GM19452 (cell line): Measurements from ENCODE around the gene LEFTY1.
"Not testable (repeated sequence)": the region's sequence is repeated elsewhere in the genome, so short reads cannot be mapped to it uniquely, and the experiment has no call there.

Source experiments
- ATAC-seq: cut with Tn5 transposase; IDR thresholded peaks from one replicate; pipeline ENCODE4 v1.9.1; 2021; ENCODE audit not compliant: unreplicated experiment

LEFTY1 gene

DNA sequence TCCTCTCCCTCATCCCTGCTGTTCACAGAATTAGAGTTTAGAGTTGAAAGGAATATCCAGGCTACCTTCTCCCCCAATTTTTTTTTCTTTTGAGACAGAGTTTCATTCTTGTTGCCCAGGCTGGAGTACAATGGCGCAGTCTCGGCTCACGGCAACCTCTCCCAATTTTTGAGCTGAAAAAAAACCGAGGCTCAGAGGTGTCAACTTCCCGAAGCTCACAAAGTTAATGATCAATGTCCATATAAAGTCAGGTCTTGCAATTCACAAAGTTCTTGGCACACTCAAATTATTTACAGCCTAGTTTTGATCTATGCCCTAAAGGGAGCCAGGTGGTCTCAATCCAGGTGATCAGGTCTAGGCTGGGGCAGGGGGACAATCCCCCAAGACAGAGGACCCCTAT lies 797 bp upstream of the LEFTY1 start:
- no peak for ATAC-seq

DNA sequence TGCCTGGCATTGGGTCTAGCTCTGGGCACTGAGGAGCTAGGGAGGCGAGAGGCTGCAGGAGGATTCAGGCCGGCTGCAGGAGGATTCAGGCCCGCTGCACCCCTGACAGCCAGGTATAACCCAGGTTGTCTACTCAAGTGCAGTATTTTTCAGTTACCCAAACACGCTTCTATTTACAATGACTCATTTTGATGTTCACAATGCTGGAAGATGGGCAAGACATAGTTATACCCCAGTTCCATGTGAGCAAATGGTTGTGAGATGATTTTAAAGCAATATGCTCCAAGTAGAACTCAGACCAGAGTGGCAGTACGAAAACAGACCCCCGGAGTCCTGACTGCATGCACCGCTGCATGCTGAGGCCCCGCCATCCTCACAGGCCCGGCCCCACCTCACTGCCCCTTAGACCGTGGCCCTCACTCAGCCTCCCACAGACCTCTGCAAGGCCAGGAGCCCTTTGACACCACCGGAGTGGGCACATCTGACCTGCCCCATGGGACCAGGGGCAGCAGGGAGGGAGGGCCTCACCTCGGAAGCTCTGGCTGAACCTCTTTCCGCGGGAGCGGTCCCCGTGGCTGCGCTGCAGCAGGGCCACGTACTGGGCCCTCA lies 553 bp downstream of the LEFTY1 start:
- no peak for ATAC-seq

DNA sequence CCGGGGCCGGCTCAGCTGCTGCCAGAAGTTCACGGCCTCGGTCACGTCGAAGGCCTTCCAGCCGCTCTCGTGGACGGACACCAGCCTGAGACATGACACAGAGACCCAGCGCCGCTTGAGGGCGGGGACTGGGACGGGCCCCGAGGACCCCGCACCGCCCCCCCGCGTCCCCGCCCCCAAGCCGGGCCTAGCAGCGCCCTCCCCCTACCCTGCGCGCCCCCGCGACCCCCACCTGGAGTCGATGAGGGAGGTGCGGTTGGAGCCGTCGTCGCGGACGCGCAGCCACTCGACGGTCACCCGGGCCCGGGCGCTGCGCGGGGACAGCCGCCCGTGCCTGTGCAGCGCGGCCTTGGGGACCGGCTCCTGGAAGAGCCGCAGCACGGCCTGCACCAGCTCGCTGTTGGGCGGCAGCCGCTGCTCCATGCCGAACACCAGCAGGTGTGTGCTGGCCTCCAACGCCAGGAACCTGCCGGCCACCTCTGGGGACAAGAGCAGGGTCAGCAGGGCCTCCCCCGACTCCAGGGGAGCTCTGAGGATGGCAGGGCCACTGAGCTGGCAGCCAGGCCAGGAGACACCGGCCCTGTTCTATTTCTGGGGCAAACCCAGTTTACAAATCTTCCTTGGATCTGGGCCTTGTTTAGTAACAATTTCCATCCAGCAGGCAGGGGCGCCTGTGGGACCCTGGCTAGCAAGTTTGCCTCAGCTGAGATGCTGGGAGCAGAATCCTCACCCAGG lies 1.2 kb downstream of the LEFTY1 start:
- ATAC-seq = not testable (repeated sequence)

DNA sequence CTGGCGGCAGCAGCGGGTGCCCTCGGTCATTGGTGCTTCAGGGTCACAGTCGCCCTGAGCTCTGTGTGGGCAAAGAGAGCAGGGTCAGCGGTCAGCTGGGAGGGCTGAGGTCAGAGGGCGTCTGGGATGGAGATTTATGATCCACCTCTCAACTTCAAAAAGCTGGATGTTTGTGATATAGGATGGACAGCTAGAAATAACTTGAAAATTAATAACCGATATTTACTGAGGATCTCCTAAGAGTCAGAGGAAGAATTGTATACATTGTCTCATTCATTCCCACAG lies 2.0 kb downstream of the LEFTY1 start:
- no peak for ATAC-seq

DNA sequence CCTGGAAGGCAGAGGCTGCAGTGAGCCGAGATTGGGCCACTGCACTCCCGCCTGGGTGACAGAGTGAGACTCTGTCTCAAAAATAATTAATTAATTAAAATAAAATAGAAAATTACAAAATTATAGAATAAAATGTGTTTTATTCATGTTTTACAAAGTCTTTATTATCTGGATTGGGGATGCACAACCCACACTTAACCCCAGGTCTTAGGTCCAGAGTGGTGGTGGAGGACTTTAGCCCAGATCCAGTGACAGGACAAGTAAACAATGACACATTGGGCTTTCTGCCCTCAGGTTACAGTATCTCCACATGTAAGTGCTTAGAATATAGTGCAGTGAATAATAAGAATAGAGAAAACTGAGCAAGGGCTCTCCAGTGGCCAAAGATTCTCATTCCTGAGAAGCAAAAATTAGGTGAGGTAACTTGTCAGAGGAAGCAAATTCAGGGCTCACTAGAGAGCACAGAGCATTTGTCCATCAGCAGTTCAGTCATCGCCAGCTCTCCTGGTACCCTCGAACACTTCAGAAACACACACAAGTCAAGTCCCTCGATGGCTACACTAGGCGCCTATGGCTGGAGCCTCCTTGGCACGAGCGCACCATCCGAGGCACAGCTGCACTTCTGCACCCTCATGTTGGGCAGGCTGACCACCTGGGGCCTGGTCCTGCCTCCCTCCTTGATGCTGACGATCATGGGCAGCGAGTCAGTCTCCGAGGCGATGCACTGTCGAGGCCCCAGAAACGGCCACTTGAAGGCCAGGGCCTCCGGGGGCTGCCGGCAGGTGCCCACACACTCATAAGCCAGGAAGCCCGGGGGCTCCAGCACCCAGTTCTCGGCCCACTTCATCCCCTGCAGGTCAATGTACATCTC lies 2.6 kb downstream of the LEFTY1 start:
- ATAC-seq = no peak

DNA sequence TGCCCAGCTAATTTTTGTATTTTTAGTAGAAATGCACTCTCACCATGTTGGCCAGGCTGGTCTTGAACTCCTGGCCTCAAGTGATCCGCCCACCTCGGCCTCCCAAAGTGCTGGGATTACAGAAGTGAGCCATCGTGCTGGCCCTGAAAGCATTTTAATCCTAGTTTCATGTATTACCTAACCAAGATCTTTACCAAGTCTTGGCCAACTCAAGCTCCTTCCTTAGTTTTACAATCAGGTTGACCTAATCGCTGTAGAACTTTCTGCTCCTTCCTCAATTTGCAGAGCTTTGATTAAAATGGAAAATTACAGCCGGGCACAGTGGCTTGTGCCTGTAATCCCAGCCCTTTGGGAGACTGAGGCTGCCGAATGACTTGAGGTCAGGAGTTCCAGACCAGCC lies 3.6 kb downstream of the LEFTY1 start:
- ATAC-seq = no peak

DNA sequence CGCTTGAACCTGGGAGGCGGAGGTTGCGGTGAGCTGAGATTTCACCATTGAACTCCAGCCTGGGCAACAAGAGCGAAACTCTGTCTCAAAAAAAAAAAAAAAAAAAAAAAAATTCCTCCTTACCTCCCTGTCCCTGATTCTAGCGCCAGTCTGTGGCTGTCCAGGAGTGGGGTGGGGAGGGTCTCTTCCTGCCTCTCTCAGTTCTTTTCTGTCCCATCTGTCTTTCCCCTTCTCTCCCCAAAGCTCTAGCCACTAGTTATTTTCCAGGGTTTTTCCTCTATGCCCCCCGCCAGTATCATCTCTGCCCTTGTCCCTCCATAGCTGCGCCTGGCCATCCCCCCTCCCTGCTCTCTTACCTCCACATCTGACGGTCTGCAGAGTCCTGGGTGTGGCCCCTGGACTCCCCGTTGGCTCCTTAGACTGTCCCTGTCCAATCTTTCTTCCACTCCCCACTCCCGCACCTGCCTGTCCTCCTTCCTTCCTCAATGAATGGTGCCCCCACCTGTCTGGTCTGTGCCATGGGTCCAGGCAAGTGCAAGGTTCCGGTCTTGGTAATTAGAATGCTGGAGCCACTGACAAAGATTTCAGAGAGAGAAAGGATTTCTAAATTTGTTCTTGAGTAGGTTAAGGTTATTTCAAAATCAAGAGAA lies 5.2 kb downstream of the LEFTY1 start:
- no peak for ATAC-seq

DNA sequence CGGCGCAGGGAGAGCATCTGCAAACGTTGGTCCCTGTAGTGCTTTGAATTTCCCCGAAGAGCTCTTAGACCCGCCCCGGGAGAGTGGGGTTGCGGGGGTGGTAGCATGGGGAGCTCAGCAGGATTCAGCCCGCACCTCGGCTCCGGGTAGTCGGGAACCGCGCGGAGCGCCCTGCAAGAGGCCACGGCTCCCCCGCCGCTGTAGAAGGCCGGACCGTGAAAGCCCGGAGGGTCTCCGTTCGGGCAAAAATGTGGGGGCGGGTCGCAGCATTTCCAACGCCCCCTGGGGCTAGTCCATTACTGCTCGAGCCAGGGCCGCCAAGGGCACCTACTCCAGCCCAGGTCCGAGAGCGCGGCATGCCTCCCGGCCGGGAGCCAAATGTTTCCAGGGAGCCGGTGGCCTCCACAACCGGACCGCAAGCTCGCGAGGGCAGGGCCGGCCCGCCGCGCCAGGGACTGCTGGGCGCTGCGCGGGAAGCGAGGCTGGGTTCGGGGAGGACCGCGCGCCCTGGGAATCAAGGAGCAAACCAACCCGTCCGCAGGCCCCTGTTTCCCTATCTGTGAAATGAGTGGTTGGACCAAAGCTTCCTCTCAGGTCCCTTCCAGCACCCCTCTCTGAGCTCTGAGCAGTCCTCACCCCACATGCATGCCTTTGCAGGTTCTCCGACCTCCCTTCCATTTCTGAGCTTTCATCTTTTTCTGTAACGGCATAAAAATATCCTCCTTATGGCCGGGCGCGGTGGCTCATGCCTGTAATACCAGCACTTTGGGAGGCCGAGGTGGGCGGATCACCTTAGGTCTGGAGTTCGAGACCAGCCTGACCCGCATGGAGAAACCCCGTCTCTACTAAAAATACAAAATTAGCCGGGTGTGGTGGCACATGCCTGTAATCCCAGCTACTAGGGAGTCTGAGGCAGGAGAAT lies 6.0 kb downstream of the LEFTY1 start:
- peak; percentile 26 for ATAC-seq

DNA sequence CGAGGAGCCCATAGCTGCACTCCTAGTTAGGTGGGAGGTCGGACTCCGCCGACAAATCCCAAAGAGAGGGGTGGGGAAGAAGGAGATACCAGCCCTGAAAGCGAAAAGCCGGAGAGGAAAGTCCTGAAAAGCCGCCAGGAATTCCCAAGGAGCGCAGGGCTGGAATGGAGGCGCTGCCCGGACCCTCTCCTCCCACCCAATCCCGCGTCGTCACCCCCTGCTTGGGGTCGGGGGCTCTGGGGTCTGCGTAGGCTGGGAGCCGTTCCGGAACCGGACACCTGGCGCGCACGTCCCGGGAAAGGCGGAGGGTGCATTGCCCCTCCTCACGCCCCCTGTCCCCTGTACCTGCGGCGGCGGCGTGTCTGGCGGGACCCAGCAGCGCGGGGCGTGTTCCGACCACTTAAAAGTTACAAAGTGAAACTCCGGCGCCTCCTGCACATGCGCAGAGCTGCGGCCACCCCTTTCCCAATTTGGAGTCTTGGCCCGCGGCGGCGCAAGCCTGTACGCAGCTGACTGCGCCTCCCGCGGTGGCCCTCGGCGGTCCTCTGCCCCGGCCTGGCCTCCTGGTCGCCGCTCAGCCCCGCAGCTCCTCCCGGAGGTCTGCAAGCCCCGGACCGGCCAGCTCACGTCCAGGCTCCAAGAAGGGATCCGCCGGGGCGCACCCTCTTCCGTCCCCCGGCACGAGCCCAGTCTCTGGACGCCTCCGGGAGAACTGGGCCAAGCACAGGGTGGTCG lies 6.8 kb downstream of the LEFTY1 start, which contains the start of gene TMEM63A:
Gene TMEM63A, minus strand, starts transcription at position 422 of the 735 bp plus-strand sequence. CDS start 4,800 bp downstream, outside the sequence.
- ATAC-seq = peak; percentile 70

DNA sequence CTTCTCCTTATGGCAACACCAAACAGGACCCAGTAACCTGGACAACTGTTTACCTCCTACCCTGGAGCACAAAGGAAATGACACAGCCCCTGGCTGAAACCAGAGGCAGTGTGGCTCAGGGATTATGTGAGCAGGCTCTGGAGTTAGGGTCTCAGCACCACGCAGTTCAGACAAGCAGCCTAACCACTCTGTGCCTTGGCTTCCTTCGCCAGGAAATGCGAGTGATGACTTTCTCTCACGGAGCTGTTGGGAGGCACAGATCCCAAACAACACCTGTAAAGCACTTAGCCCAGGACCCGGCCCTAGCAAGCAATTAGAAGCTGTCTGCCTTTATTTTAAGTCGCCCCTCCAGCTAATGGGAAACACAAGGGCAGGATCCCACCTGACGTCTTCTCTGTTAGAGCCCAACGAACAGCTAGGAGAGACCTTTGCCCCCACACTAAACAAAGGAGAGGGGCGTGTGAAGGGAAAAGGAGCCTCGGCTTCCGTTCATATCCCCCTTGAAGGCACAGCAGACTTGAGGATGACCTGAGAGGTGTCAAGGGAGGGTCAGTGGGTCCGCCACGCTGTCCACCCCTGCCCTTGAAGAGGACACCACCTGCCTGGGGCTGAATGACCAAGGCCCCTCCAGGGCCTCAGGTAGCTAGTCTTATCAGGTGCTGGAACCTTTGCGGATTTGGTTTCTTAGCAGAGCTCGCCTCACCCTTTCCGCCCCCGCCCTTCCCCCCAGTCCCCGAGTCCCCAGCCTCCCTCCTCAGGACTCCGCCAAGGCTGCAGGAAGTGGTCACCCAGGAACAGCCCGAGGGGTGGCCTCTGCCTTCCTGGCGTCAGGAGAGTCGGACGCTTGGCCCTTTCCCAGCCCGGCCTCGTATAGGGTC lies 7.6 kb downstream of the LEFTY1 start:
- ATAC-seq = no peak

DNA sequence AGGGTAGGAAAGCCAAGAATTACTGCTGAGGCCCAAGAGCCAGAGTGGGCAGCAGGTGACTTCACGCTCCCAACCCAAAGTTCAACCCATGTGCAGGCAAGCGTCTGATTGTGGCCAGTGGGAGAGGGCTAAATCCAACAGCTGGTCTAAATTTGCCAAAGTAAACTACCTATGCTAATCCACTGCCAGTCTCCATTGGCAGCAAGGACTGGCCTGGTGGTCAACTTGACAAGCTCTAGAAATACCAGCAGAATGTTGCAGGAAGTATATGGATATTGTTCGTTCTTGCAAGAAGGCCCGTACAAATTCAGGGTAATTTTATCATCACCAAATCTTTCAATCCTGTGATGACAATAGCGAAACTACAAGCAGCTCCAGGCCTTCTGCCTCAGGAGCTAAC lies 8.3 kb downstream of the LEFTY1 start:
- no peak for ATAC-seq

DNA sequence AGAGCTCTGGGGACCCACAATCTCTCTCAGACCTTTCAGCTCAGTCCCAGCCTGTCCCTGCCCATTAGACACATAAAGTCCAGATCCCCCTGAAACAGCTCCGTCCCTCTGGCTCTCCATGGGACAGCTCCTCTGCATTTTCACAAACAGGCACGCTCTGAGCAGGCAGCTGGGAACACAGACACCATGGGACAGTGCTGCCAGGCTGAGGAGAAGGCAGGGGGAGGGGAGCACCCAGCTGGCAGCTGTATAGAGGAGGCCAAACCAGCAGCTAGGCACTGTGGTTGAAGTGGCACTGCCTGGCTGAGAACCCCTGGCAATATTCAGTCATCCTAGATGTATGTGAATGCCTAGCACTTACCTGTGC lies 8.7 kb downstream of the LEFTY1 start:
- ATAC-seq = no peak

DNA sequence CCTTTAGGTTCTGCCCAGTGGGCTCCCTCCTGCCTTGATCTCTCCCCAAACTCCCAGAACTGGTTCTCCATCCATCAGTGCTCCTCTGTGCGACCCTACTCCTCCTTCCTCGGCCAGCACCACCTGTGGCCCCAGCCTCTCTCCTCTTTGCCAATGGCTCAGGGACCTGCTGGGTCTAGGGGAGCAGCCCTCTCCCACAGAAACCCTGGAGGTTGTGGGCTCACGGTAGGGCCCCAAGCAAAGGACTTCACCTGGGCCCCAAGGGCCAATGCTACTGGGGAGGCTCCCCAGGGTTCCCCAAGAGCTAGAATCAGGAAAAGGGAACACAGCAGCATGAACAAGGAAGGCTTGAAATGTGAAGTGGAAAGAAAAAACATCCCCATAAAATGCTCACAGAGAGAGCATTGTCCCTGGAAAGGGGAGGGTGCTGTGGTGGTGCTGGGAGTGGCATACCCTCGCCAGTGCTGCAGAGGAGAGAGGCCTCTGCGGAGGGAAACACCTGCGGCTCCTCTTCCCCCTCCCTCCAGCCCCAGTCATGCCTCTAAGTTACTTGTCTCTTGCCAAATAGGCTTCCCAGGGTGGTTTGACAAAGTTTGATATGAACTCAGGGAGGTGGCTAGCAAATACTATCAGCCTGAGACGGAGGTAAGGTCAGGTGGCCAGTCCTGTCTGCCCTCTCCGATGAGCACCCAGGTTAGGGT lies 9.3 kb downstream of the LEFTY1 start:
- ATAC-seq = no peak

DNA sequence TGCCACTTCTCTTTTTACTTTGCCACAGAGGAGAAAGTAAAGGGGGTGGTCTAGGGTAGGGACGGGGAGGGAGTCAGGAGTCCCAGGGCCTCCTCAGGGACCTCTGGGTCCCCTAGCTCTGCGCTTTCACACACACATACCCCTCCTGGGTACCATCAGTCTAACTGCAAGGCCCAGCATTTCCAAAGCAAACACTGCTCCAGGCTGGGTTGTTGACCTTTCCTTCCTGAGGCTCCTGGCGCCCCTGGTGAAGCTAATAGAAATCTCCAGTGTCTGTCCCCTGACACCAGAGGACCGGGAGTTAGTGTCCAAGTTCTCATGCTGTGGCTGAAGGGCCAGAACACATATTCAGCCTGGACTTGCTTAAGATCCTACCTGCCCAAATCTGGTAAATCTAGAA lies 10.7 kb downstream of the LEFTY1 start:
- no peak for ATAC-seq

DNA sequence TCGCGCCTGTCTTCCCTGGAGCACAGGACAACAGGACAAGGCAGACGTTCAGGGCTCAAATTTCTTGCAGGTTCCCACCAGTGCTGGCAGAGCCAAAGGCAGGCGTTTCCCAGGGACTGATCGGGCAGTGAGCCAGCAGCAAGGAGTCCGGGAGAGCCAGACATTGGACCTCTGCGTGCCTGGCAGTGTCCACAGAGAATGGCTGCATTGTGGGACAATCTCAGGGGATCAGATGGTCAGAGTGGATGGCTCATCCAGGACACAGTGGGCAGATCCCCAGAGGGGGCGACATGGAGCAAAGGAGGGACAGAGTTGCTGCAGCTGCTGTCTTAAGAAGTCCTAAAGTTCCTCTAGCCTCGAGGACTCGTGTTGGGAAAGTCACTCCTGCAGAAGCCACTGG lies 11.4 kb downstream of the LEFTY1 start:
- ATAC-seq = no peak

DNA sequence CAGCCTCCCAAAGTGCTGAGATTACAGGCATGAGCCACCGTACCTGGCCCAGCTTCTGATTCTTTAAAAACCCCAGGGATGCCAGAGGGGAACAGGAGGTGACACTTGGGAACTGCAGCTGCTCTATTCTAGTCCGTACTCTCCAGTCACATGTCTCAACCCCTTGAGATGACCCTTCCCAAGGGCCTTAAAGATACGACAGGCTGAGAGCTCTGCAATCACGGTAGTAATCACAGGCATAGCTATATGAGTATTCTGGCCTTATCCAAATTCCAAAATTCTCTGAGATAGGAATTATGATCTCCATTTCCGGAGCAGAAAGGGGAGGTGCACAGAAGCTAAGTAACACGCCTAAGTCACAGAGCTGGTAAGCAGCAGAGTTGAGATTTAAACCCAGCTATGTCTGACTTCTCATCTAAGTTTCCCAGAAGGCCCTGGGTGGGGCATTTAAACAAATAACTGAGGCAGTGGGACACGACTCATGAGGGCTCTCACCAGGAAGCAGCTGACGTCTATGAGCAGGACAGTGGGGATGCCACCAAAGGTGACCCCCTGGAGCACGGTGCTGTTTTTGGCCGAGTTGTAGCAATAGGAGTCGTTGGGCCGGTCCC lies 11.9 kb downstream of the LEFTY1 start:
- ATAC-seq = no peak

DNA sequence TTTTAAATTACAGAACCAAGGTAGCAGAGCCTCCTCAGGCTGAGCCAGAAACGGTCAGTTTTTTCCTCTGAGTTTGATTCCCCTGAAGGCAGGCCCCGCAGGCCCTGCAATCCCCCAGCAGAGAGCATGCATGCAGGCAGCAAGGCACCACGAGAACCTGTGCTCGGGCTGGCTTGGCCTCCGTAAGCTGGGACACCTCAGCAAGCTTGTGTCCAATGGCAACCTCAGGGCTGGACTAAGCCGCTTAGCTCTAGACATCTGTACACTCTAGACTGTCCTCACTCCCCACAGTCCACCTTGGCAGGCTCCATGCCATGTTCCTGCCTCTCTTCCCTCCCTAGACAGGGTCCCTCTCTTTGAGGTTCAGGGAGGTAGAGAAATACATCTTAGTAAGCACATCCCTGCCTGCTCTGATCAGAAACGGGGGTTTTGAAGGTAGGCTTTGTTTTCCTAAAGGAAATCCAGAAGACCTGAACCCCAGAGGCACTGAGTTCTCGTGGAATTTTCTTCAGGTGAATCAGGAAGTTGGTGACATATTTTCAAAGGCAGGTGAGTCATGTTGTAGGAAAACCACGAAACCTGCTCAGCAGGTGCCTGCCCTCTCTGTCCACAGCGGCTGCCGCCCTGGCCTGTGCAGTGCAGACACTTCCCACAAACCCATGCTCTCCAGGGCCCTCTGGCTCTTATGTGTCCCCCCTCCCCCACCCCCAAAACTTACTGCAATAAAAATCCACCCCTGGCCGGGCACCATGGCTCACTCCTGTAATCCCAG lies 13.7 kb downstream of the LEFTY1 start:
- no peak for ATAC-seq
